ENCODE results near the gene PPRC1. TPM values are rescaled to one million over a fixed set of nuclear protein-coding genes. Genes with fewer than 3 reads are reported as not detected.
A peak's percentile ranks its signal among the peaks of the same experiment; 100 is the strongest.

PPRC1 gene
- total and polyA plus RNA-seq, 2 experiments from 2014 or later = 43.2 to 67.5 TPM

DNA sequence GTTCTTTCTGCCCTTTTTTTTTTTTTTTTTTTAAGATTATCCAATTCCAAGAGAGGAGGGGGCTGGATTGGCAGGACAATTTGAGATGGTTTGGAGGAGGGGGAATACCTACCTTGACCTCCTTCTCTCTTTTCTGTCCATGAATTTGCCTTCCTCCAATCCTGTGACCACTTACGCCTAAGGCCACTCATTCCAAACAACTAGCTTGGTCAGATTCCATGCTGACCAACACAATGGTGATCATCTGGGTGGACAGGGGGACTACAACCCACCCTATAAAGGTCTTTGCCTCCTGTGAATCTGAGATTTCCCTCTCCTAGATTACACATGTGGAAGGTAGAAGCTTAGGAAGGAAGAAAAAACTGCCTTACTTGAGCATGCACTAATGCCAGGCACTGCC, 10.4 kb upstream of the PPRC1 start:
- Mint-ChIP-seq H3K4me1 (peaks cover 39% of the 10 kb centered on the region), H3K36me3 (ENCODE audit: low read depth) (0 out of 3 replicates have a peak, but pooled peaks cover 3% of the 10 kb centered on the region), H3K4me3 (peak overlapping the region; percentile 93), H3K27me3 (ENCODE audit: insufficient read depth, low read depth, poor library complexity) (peaks cover 20% of the 10 kb centered on the region), H3K27ac (peak overlapping the region; percentile 99), H3K9me3 (no peaks in the 10 kb centered on the region)
- H3K27me3 ChIP-seq (ENCODE audit: insufficient read depth) = no peaks in the 10 kb centered on the region
- DNase-seq (ENCODE audit: low spot score) (no peak), ATAC-seq (no peak)
- H3K4me2 ChIP-seq = peak overlapping the region; percentile 80
- peak overlapping the region; percentile 95 for H3K4me3 ChIP-seq
- H3F3A ChIP-seq (replicated peaks; ENCODE audit: low read depth) = peaks cover 9% of the 10 kb centered on the region; the same call in 1 of the 2 replicates
- no peaks in the 10 kb centered on the region for H3K9me2 ChIP-seq (ENCODE audit: insufficient read depth)
- TF ChIP-seq, protein P1, sequence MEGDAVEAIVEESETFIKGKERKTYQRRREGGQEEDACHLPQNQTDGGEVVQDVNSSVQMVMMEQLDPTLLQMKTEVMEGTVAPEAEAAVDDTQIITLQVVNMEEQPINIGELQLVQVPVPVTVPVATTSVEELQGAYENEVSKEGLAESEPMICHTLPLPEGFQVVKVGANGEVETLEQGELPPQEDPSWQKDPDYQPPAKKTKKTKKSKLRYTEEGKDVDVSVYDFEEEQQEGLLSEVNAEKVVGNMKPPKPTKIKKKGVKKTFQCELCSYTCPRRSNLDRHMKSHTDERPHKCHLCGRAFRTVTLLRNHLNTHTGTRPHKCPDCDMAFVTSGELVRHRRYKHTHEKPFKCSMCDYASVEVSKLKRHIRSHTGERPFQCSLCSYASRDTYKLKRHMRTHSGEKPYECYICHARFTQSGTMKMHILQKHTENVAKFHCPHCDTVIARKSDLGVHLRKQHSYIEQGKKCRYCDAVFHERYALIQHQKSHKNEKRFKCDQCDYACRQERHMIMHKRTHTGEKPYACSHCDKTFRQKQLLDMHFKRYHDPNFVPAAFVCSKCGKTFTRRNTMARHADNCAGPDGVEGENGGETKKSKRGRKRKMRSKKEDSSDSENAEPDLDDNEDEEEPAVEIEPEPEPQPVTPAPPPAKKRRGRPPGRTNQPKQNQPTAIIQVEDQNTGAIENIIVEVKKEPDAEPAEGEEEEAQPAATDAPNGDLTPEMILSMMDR (conservative IDR thresholded peaks at IDR 0.05; ENCODE audit: low read depth in 2 of 2) = no peak
- no peak for TF ChIP-seq ZNF331 (CRISPR knock-in tag; IDR thresholded peaks at IDR 0.05; ENCODE audit: low read depth)
- TF ChIP-seq, protein P2, sequence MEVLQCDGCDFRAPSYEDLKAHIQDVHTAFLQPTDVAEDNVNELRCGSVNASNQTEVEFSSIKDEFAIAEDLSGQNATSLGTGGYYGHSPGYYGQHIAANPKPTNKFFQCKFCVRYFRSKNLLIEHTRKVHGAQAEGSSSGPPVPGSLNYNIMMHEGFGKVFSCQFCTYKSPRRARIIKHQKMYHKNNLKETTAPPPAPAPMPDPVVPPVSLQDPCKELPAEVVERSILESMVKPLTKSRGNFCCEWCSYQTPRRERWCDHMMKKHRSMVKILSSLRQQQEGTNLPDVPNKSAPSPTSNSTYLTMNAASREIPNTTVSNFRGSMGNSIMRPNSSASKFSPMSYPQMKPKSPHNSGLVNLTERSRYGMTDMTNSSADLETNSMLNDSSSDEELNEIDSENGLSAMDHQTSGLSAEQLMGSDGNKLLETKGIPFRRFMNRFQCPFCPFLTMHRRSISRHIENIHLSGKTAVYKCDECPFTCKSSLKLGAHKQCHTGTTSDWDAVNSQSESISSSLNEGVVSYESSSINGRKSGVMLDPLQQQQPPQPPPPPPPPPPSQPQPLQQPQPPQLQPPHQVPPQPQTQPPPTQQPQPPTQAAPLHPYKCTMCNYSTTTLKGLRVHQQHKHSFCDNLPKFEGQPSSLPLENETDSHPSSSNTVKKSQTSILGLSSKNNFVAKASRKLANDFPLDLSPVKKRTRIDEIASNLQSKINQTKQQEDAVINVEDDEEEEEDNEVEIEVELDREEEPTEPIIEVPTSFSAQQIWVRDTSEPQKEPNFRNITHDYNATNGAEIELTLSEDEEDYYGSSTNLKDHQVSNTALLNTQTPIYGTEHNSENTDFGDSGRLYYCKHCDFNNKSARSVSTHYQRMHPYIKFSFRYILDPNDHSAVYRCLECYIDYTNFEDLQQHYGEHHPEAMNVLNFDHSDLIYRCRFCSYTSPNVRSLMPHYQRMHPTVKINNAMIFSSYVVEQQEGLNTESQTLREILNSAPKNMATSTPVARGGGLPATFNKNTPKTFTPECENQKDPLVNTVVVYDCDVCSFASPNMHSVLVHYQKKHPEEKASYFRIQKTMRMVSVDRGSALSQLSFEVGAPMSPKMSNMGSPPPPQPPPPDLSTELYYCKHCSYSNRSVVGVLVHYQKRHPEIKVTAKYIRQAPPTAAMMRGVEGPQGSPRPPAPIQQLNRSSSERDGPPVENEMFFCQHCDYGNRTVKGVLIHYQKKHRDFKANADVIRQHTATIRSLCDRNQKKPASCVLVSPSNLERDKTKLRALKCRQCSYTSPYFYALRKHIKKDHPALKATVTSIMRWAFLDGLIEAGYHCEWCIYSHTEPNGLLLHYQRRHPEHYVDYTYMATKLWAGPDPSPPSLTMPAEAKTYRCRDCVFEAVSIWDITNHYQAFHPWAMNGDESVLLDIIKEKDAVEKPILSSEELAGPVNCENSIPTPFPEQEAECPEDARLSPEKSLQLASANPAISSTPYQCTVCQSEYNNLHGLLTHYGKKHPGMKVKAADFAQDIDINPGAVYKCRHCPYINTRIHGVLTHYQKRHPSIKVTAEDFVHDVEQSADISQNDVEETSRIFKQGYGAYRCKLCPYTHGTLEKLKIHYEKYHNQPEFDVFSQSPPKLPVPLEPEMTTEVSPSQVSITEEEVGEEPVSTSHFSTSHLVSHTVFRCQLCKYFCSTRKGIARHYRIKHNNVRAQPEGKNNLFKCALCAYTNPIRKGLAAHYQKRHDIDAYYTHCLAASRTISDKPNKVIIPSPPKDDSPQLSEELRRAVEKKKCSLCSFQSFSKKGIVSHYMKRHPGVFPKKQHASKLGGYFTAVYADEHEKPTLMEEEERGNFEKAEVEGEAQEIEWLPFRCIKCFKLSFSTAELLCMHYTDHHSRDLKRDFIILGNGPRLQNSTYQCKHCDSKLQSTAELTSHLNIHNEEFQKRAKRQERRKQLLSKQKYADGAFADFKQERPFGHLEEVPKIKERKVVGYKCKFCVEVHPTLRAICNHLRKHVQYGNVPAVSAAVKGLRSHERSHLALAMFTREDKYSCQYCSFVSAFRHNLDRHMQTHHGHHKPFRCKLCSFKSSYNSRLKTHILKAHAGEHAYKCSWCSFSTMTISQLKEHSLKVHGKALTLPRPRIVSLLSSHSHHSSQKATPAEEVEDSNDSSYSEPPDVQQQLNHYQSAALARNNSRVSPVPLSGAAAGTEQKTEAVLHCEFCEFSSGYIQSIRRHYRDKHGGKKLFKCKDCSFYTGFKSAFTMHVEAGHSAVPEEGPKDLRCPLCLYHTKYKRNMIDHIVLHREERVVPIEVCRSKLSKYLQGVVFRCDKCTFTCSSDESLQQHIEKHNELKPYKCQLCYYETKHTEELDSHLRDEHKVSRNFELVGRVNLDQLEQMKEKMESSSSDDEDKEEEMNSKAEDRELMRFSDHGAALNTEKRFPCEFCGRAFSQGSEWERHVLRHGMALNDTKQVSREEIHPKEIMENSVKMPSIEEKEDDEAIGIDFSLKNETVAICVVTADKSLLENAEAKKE (CRISPR knock-in tag; IDR thresholded peaks at IDR 0.05) = no peak
- no peak for TF ChIP-seq EZH2phosphoT487 (IDR thresholded peaks at IDR 0.05; ENCODE audit: unreplicated experiment)
- no peak for TF ChIP-seq JUNB (IDR thresholded peaks at IDR 0.05; ENCODE audit: unreplicated experiment)
- TF ChIP-seq NANOG (IDR thresholded peaks at IDR 0.05; ENCODE audit: borderline replicate concordance) = no peak
- TF ChIP-seq ZNF114 (CRISPR knock-in tag; IDR thresholded peaks at IDR 0.05) = no peak
- no peak for TF ChIP-seq EZH2 (IDR thresholded peaks at IDR 0.05; ENCODE audit: low read depth, unreplicated experiment)
- TF ChIP-seq, protein P3, sequence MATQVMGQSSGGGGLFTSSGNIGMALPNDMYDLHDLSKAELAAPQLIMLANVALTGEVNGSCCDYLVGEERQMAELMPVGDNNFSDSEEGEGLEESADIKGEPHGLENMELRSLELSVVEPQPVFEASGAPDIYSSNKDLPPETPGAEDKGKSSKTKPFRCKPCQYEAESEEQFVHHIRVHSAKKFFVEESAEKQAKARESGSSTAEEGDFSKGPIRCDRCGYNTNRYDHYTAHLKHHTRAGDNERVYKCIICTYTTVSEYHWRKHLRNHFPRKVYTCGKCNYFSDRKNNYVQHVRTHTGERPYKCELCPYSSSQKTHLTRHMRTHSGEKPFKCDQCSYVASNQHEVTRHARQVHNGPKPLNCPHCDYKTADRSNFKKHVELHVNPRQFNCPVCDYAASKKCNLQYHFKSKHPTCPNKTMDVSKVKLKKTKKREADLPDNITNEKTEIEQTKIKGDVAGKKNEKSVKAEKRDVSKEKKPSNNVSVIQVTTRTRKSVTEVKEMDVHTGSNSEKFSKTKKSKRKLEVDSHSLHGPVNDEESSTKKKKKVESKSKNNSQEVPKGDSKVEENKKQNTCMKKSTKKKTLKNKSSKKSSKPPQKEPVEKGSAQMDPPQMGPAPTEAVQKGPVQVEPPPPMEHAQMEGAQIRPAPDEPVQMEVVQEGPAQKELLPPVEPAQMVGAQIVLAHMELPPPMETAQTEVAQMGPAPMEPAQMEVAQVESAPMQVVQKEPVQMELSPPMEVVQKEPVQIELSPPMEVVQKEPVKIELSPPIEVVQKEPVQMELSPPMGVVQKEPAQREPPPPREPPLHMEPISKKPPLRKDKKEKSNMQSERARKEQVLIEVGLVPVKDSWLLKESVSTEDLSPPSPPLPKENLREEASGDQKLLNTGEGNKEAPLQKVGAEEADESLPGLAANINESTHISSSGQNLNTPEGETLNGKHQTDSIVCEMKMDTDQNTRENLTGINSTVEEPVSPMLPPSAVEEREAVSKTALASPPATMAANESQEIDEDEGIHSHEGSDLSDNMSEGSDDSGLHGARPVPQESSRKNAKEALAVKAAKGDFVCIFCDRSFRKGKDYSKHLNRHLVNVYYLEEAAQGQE (IDR thresholded peaks at IDR 0.05; ENCODE audit: unreplicated experiment) = no peak
- TF ChIP-seq, protein P4, sequence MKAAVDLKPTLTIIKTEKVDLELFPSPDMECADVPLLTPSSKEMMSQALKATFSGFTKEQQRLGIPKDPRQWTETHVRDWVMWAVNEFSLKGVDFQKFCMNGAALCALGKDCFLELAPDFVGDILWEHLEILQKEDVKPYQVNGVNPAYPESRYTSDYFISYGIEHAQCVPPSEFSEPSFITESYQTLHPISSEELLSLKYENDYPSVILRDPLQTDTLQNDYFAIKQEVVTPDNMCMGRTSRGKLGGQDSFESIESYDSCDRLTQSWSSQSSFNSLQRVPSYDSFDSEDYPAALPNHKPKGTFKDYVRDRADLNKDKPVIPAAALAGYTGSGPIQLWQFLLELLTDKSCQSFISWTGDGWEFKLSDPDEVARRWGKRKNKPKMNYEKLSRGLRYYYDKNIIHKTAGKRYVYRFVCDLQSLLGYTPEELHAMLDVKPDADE (IDR thresholded peaks at IDR 0.05) = no peak
- TF ChIP-seq CREB1 (CRISPR knock-in tag; IDR thresholded peaks at IDR 0.05; ENCODE audit: low read depth) = no peak
- no peak for TF ChIP-seq STAT1 (IDR thresholded peaks at IDR 0.05; ENCODE audit: unreplicated experiment)
- peaks cover 32% of the 10 kb centered on the region for H3K4me1 ChIP-seq (ENCODE audit: insufficient read depth)
- no peaks in the 10 kb centered on the region for H3K36me3 ChIP-seq (ENCODE audit: insufficient read depth)
- H3K27ac ChIP-seq (ENCODE audit: low read depth) = peak overlapping the region; percentile 100
- H2AFZ ChIP-seq = no peak overlapping the region
- no peaks in the 10 kb centered on the region for H4K20me1 ChIP-seq (replicated peaks; ENCODE audit: insufficient read depth)
- H3K79me2 ChIP-seq (replicated peaks; ENCODE audit: insufficient read depth) = peaks cover 24% of the 10 kb centered on the region
